ENCODE measurements around the gene PHTF1.

The PHTF1 gene

DNA sequence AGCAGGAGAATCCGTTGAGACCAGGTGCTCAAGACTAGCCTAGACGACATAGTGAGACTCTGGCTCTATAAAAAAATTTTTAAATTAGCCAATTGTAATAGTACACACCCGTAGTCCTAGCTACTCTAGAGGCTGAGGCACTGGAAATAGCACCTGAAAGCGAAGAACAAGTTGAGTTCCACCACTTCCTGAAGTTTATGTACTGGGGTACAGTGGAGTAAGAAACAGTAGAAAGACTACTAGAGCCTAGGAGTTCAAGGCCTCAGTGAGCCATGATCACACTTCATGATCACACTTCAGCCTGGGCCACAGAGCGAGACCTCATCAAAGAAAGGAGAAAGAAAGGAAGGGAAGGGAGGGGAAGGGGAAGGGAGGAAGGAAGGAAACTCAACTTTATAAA lies 33.2 kb upstream of the PHTF1 start:
- Histone ChIP-seq H3K27me3 (ENCODE audit: insufficient read depth, low read depth, severe bottlenecking) (no peaks in the 10 kb centered on the region), H3K9me3 (ENCODE audit: severe bottlenecking) (no peaks in the 10 kb centered on the region), H3K4me3 (ENCODE audit: low read depth, low read length) (no peak overlapping the region), H3K27ac (no peak overlapping the region), H3K36me3 (peaks cover 22% of the 10 kb centered on the region)
- DNase-seq = no peak
- TF ChIP-seq, protein P1, sequence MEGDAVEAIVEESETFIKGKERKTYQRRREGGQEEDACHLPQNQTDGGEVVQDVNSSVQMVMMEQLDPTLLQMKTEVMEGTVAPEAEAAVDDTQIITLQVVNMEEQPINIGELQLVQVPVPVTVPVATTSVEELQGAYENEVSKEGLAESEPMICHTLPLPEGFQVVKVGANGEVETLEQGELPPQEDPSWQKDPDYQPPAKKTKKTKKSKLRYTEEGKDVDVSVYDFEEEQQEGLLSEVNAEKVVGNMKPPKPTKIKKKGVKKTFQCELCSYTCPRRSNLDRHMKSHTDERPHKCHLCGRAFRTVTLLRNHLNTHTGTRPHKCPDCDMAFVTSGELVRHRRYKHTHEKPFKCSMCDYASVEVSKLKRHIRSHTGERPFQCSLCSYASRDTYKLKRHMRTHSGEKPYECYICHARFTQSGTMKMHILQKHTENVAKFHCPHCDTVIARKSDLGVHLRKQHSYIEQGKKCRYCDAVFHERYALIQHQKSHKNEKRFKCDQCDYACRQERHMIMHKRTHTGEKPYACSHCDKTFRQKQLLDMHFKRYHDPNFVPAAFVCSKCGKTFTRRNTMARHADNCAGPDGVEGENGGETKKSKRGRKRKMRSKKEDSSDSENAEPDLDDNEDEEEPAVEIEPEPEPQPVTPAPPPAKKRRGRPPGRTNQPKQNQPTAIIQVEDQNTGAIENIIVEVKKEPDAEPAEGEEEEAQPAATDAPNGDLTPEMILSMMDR (IDR thresholded peaks at IDR 0.05; ENCODE audit: low read depth, low read length) = no peak

DNA sequence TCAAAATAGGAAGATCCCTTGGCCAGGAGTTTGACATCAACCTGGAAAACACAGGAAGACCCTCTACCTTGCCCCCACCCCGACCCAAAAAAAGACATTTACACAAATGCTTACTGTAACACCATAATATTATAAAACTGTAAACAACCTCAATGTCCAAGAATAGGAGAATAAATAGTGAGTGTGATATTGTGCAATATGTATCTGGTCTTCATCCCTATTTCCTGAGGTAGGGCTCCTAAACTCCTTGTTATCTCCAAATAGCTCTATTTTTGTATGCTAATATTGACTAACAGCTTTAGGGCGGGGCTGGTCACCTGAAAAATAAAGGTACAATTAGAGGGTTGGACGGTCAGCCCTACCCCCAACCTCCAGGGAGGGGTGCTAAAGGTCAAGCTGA lies 29.5 kb upstream of the PHTF1 start:
- H3K27ac ChIP-seq = no peak overlapping the region
- H3K4me3 ChIP-seq (ENCODE audit: low read depth, low read length) = no peak overlapping the region
- H3K9me3 ChIP-seq (ENCODE audit: severe bottlenecking) = no peaks in the 10 kb centered on the region
- no peaks in the 10 kb centered on the region for H3K27me3 ChIP-seq (ENCODE audit: insufficient read depth, low read depth, severe bottlenecking)
- H3K36me3 ChIP-seq = no peaks in the 10 kb centered on the region
- DNase-seq = no peak
- TF ChIP-seq, protein P1 (IDR thresholded peaks at IDR 0.05; ENCODE audit: low read depth, low read length) = no peak

DNA sequence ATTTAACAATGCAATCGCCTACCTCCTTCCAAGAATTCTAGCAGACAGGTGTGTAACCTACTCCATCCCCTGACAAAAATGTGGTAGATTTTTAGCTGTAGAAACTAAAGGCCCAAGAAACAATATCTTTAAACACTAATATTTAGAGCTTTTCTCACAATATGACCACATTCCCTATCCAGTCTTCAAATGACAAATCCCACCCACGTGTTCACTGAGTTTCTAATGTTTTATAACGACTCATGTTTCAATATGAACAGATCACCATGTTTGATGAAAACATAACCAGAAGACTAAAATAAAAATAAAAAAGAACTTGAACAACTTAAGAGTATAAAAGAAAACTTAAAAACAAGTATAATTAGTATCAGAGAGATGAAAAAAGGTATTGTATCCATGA lies 28.4 kb upstream of the PHTF1 start:
- H3K27ac ChIP-seq = no peak overlapping the region
- no peak overlapping the region for H3K4me3 ChIP-seq (ENCODE audit: low read depth, low read length)
- DNase-seq = no peak
- H3K27me3 ChIP-seq (ENCODE audit: insufficient read depth, low read depth, severe bottlenecking) = no peaks in the 10 kb centered on the region
- TF ChIP-seq, protein P1 (IDR thresholded peaks at IDR 0.05; ENCODE audit: low read depth, low read length) = no peak
- H3K9me3 ChIP-seq (ENCODE audit: severe bottlenecking) = no peaks in the 10 kb centered on the region
- no peaks in the 10 kb centered on the region for H3K36me3 ChIP-seq

DNA sequence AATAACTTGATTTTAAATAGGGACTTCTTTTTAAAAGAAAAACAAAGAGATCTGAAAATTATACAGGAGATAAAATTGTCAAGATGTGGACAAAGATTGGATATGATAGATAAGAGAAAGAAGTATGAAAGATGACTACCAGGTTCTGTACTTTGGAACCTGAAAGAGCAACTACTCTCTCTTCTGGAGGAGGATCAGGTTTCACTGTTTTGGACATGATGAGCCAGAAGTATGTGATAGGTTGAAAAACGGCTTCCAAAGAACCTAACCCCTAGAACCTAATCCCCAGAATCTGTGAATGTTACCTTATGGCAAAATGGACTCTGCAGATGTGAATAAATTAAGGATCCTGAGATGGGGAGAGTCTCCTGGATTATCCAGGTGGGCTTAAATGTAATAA lies 26.8 kb upstream of the PHTF1 start:
- H3K9me3 ChIP-seq (ENCODE audit: severe bottlenecking) = no peaks in the 10 kb centered on the region

DNA sequence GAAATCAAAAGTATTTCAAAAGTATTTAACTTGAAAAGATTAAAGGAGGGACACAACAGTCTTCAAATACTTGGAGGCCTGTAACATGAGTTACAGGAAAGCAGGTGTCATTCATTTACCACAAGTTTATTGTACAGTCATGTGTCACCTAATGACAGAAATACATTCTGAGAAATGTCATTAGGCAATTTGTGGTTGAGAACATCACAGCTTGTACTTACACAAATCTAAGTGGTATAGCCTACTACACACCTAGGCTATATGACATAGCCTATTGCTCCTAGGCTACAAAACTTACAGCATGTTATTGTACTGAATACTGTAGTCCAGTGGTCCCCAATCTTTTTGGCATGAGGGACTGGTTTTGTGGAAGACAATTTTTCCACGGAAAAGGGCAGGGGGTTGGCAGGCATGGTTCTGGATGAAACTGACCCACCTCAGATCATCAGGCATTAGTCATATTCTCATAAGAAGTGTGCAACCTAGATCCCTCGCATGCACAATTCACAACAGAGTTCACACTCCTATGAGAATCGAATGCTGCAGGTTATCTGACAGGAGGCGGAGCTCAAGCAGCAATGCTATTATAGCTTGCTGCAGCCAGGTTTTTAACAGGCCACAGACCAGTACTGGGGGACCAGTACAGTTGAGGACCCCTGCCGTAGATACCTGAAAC lies 25.0 kb upstream of the PHTF1 start:
- Histone ChIP-seq H3K36me3 (no peaks in the 10 kb centered on the region), H3K9me3 (ENCODE audit: severe bottlenecking) (no peaks in the 10 kb centered on the region), H3K27me3 (ENCODE audit: insufficient read depth, low read depth, severe bottlenecking) (no peaks in the 10 kb centered on the region), H3K27ac (no peak overlapping the region), H3K4me3 (ENCODE audit: low read depth, low read length) (no peak overlapping the region)
- TF ChIP-seq, protein P1 (IDR thresholded peaks at IDR 0.05; ENCODE audit: low read depth, low read length) = no peak
- no peak for DNase-seq

More for the DNA sequence above, 26.8 kb upstream of the PHTF1 start:
- no peak for DNase-seq
- no peaks in the 10 kb centered on the region for H3K27me3 ChIP-seq (ENCODE audit: insufficient read depth, low read depth, severe bottlenecking)
- no peak overlapping the region for H3K4me3 ChIP-seq (ENCODE audit: low read depth, low read length)
- TF ChIP-seq, protein P1 (IDR thresholded peaks at IDR 0.05; ENCODE audit: low read depth, low read length) = no peak
- no peaks in the 10 kb centered on the region for H3K36me3 ChIP-seq
- H3K27ac ChIP-seq = no peak overlapping the region

All from WERI-Rb-1 (cell line).